ENCODE measurements around the gene PHLDA1. TPM values are rescaled to one million over a fixed set of nuclear protein-coding genes. Genes with fewer than 3 reads are reported as not detected.

The PHLDA1 gene
- total and polyA plus RNA-seq, 2 of the 13 experiments (the other 11 are each of a cell fraction or from before 2014, with no cell fraction given) = 33.8 to 41.0 TPM

DNA sequence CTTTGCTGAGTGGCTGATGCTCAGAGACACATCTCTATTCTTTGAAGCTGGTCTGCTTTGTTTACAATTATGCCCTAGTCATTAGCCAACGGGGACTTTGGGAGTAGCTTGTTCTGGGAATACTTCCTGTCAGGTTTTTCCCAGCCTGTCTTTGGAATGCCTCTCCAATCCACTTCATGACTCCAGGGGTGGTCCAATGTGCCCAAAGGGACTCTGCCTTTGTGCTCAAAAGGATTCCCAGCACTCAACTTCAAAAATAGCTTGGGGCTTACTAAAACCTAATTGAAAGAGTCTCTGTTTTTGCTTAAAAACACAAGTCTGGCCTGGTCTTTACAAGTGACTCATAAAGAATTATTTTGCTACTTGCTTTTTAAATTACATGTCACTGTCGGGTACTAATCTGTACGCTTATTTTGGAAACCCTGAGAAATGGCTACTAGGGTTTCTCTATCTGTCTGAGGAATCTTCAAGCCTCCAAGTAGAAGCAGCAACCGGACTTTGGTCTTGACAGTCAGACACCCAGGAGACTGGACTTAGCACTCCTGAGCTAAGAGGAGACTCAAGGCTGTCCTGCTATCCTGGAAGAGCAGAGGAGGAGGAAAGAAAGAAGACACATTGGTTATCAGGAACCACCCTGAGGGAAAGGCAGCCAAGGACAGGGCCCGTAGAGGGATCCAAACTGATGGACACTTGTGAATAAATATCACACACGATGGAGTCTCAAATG, 20.7 kb downstream of the PHLDA1 start (continued):
- TF ChIP-seq, protein P1, sequence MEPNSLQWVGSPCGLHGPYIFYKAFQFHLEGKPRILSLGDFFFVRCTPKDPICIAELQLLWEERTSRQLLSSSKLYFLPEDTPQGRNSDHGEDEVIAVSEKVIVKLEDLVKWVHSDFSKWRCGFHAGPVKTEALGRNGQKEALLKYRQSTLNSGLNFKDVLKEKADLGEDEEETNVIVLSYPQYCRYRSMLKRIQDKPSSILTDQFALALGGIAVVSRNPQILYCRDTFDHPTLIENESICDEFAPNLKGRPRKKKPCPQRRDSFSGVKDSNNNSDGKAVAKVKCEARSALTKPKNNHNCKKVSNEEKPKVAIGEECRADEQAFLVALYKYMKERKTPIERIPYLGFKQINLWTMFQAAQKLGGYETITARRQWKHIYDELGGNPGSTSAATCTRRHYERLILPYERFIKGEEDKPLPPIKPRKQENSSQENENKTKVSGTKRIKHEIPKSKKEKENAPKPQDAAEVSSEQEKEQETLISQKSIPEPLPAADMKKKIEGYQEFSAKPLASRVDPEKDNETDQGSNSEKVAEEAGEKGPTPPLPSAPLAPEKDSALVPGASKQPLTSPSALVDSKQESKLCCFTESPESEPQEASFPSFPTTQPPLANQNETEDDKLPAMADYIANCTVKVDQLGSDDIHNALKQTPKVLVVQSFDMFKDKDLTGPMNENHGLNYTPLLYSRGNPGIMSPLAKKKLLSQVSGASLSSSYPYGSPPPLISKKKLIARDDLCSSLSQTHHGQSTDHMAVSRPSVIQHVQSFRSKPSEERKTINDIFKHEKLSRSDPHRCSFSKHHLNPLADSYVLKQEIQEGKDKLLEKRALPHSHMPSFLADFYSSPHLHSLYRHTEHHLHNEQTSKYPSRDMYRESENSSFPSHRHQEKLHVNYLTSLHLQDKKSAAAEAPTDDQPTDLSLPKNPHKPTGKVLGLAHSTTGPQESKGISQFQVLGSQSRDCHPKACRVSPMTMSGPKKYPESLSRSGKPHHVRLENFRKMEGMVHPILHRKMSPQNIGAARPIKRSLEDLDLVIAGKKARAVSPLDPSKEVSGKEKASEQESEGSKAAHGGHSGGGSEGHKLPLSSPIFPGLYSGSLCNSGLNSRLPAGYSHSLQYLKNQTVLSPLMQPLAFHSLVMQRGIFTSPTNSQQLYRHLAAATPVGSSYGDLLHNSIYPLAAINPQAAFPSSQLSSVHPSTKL (CRISPR knock-in tag; IDR thresholded peaks at IDR 0.05) = peak; percentile 48
- TF ChIP-seq CHCHD3 (CRISPR knock-in tag; IDR thresholded peaks at IDR 0.05) (no peak), TCF7 (IDR thresholded peaks at IDR 0.05; ENCODE audit: low read depth) (peak; percentile 63), CENPX (CRISPR knock-in tag; IDR thresholded peaks at IDR 0.05) (no peak), ZNF780A (CRISPR knock-in tag; IDR thresholded peaks at IDR 0.05) (no peak), SOX6 (IDR thresholded peaks at IDR 0.05) (no peak), SOX6 (CRISPR knock-in tag; IDR thresholded peaks at IDR 0.05) (peak; percentile 25; the same call in 1 of the 2 replicates), RCOR2 (CRISPR knock-in tag; IDR thresholded peaks at IDR 0.05) (0 out of 2 replicates have a peak, but pooled peaks have one; percentile 25), PHF21A (CRISPR knock-in tag; IDR thresholded peaks at IDR 0.05) (0 out of 2 replicates have a peak, but pooled peaks have one; percentile 31), CBX5 (CRISPR knock-in tag; IDR thresholded peaks at IDR 0.05; ENCODE audit: borderline replicate concordance) (no peak), ZNF607 (CRISPR knock-in tag; IDR thresholded peaks at IDR 0.05; ENCODE audit: borderline replicate concordance) (no peak), FOXA3 (CRISPR knock-in tag; IDR thresholded peaks at IDR 0.05) (peak; percentile 73), SOX13 (IDR thresholded peaks at IDR 0.05) (no peak), SOX13 (CRISPR knock-in tag; conservative IDR thresholded peaks at IDR 0.05 in 1 of 2, IDR thresholded peaks at IDR 0.05 in 1 of 2) (peak in 1 of 2 experiments; percentile 25; a peak in 1 of 4 replicates), KLF13 (CRISPR knock-in tag; IDR thresholded peaks at IDR 0.05) (no peak), FOXA1 (IDR thresholded peaks at IDR 0.05) (no peak), FOXA1 (CRISPR knock-in tag; IDR thresholded peaks at IDR 0.05) (peak; percentile 51), ATM (IDR thresholded peaks at IDR 0.05; ENCODE audit: borderline replicate concordance) (no peak), SALL1 (CRISPR knock-in tag; IDR thresholded peaks at IDR 0.05) (peak; percentile 39; the same call in 1 of the 2 replicates)
- TF ChIP-seq, protein P2, sequence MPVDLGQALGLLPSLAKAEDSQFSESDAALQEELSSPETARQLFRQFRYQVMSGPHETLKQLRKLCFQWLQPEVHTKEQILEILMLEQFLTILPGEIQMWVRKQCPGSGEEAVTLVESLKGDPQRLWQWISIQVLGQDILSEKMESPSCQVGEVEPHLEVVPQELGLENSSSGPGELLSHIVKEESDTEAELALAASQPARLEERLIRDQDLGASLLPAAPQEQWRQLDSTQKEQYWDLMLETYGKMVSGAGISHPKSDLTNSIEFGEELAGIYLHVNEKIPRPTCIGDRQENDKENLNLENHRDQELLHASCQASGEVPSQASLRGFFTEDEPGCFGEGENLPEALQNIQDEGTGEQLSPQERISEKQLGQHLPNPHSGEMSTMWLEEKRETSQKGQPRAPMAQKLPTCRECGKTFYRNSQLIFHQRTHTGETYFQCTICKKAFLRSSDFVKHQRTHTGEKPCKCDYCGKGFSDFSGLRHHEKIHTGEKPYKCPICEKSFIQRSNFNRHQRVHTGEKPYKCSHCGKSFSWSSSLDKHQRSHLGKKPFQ (CRISPR knock-in tag; IDR thresholded peaks at IDR 0.05; ENCODE audit: insufficient replicate concordance) = no peak
- TF ChIP-seq, protein P3, sequence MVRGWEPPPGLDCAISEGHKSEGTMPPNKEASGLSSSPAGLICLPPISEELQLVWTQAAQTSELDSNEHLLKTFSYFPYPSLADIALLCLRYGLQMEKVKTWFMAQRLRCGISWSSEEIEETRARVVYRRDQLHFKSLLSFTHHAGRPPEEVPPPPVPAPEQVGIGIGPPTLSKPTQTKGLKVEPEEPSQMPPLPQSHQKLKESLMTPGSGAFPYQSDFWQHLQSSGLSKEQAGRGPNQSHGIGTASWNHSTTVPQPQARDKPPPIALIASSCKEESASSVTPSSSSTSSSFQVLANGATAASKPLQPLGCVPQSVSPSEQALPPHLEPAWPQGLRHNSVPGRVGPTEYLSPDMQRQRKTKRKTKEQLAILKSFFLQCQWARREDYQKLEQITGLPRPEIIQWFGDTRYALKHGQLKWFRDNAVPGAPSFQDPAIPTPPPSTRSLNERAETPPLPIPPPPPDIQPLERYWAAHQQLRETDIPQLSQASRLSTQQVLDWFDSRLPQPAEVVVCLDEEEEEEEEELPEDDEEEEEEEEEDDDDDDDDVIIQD (CRISPR knock-in tag; IDR thresholded peaks at IDR 0.05; ENCODE audit: low read depth) = 0 out of 2 replicates have a peak, but pooled peaks have one; percentile 50
- TF ChIP-seq, protein P4, sequence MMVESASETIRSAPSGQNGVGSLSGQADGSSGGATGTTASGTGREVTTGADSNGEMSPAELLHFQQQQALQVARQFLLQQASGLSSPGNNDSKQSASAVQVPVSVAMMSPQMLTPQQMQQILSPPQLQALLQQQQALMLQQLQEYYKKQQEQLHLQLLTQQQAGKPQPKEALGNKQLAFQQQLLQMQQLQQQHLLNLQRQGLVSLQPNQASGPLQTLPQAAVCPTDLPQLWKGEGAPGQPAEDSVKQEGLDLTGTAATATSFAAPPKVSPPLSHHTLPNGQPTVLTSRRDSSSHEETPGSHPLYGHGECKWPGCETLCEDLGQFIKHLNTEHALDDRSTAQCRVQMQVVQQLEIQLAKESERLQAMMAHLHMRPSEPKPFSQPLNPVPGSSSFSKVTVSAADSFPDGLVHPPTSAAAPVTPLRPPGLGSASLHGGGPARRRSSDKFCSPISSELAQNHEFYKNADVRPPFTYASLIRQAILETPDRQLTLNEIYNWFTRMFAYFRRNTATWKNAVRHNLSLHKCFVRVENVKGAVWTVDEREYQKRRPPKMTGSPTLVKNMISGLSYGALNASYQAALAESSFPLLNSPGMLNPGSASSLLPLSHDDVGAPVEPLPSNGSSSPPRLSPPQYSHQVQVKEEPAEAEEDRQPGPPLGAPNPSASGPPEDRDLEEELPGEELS (CRISPR knock-in tag; IDR thresholded peaks at IDR 0.05) = peak; percentile 32; the same call in 1 of the 2 replicates
